ENCODE measurements around the gene CA11.

DNA sequence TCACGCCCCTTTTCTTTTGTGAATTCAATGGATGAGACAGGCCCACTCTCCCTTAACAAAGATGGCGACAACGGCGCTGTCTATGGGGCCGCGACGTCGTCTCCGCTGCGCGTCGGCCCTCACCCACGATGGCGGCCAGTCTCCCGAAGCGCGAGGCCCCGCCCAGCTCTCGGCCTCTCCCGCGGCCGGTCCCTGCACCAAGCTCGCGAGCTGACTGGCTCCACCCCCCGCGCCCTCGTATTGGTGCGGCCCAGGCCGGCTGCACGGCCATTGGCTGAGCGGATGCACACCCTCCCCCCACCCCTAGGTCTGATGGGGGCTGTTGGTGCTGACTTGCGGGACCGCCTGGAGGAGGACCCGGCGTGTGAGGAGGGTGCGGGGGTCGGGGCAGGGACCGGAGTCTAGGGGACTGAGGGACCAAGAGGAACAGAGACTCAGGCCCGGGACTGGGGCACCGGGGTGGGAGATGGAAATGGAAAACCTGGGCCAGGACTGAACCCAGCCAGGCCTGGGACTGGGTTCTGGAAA, 21.9 kb downstream of the CA11 start:
- no peak; the same call in 1 of the 2 replicates for TF ChIP-seq POLR2AphosphoS5 (IDR thresholded peaks at IDR 0.05; ENCODE audit: low read depth, low read length)
- TF ChIP-seq, protein P1, sequence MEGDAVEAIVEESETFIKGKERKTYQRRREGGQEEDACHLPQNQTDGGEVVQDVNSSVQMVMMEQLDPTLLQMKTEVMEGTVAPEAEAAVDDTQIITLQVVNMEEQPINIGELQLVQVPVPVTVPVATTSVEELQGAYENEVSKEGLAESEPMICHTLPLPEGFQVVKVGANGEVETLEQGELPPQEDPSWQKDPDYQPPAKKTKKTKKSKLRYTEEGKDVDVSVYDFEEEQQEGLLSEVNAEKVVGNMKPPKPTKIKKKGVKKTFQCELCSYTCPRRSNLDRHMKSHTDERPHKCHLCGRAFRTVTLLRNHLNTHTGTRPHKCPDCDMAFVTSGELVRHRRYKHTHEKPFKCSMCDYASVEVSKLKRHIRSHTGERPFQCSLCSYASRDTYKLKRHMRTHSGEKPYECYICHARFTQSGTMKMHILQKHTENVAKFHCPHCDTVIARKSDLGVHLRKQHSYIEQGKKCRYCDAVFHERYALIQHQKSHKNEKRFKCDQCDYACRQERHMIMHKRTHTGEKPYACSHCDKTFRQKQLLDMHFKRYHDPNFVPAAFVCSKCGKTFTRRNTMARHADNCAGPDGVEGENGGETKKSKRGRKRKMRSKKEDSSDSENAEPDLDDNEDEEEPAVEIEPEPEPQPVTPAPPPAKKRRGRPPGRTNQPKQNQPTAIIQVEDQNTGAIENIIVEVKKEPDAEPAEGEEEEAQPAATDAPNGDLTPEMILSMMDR (IDR thresholded peaks at IDR 0.05; ENCODE audit: control extremely low read depth in 1 of 3, insufficient read depth in 1 of 3, low read depth in 1 of 3, low read length in 3 of 3), result no peak
- TF ChIP-seq ASH2L (IDR thresholded peaks at IDR 0.05; ENCODE audit: low read length), result peak; percentile 37
- TF ChIP-seq RXRA (IDR thresholded peaks at IDR 0.05; ENCODE audit: insufficient read depth, low read depth, low read length), result no peak
- TF ChIP-seq POLR2A (IDR thresholded peaks at IDR 0.05; ENCODE audit: control extremely low read depth in 1 of 2, low read depth in 2 of 2, low read length in 2 of 2), result no peak; a peak in 1 of 3 replicates
- TF ChIP-seq, protein P2, sequence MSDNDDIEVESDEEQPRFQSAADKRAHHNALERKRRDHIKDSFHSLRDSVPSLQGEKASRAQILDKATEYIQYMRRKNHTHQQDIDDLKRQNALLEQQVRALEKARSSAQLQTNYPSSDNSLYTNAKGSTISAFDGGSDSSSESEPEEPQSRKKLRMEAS (IDR thresholded peaks at IDR 0.05), result peak; percentile 51
- TF ChIP-seq JUND (IDR thresholded peaks at IDR 0.05; ENCODE audit: low read length), result no peak
- TF ChIP-seq EZH2 (IDR thresholded peaks at IDR 0.05; ENCODE audit: low read depth, low read length, severe bottlenecking), result no peak
- peak; percentile 2; the same call in 1 of the 2 replicates for TF ChIP-seq TAF1 (IDR thresholded peaks at IDR 0.05; ENCODE audit: low read depth, low read length)
- TF ChIP-seq, protein P3, sequence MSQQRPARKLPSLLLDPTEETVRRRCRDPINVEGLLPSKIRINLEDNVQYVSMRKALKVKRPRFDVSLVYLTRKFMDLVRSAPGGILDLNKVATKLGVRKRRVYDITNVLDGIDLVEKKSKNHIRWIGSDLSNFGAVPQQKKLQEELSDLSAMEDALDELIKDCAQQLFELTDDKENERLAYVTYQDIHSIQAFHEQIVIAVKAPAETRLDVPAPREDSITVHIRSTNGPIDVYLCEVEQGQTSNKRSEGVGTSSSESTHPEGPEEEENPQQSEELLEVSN (IDR thresholded peaks at IDR 0.05), result 0 out of 2 replicates have a peak, but pooled peaks have one; percentile 18
- peak; percentile 44; the same call in 1 of the 2 replicates for TF ChIP-seq BRCA1 (IDR thresholded peaks at IDR 0.05; ENCODE audit: low read depth, low read length)

All from H1 (cell line).